ENCODE measurements around the gene CYLD.

Gene CYLD

GRCh38 chr16:50719401-50720337 lies 22.2 kb upstream of the CYLD start:
- Mint-ChIP-seq H3K36me3 (ENCODE audit: low read depth) (peaks cover 44% of the 10 kb centered on the region), H3K27ac (no peak overlapping the region), H3K27me3 (ENCODE audit: low read depth) (no peaks in the 10 kb centered on the region), H3K4me3 (no peak overlapping the region), H3K4me1 (ENCODE audit: low read depth) (peaks cover 36% of the 10 kb centered on the region), H3K9me3 (peaks cover 20% of the 10 kb centered on the region)

- no peak overlapping the region for H3K4me3 Mint-ChIP-seq
Observed at GRCh38 chr16:50721549-50722404, 20.1 kb upstream of the CYLD start.

GRCh38 chr16:50722405-50722737 lies 19.5 kb upstream of the CYLD start:
- Mint-ChIP-seq H3K36me3 (ENCODE audit: low read depth) (peaks cover 47% of the 10 kb centered on the region), H3K4me3 (no peak overlapping the region), H3K4me1 (ENCODE audit: low read depth) (peaks cover 30% of the 10 kb centered on the region), H3K27ac (peak overlapping the region; percentile 21), H3K9me3 (peaks cover 28% of the 10 kb centered on the region), H3K27me3 (ENCODE audit: low read depth) (no peaks in the 10 kb centered on the region)

More at GRCh38 chr16:50721549-50722404, 20.1 kb upstream of the CYLD start:
- H3K9me3 Mint-ChIP-seq = peaks cover 28% of the 10 kb centered on the region
- no peaks in the 10 kb centered on the region for H3K27me3 Mint-ChIP-seq (ENCODE audit: low read depth)
- H3K27ac Mint-ChIP-seq = peak overlapping the region; percentile 21
- H3K36me3 Mint-ChIP-seq (ENCODE audit: low read depth) = peaks cover 48% of the 10 kb centered on the region
- peaks cover 34% of the 10 kb centered on the region for H3K4me1 Mint-ChIP-seq (ENCODE audit: low read depth)

- peaks cover 27% of the 10 kb centered on the region for H3K4me1 Mint-ChIP-seq (ENCODE audit: low read depth)
- H3K27ac Mint-ChIP-seq = no peak overlapping the region
- no peaks in the 10 kb centered on the region for H3K27me3 Mint-ChIP-seq (ENCODE audit: low read depth)
- H3K9me3 Mint-ChIP-seq = peaks cover 28% of the 10 kb centered on the region
- peaks cover 46% of the 10 kb centered on the region for H3K36me3 Mint-ChIP-seq (ENCODE audit: low read depth)
- H3K4me3 Mint-ChIP-seq = no peak overlapping the region
Observed at GRCh38 chr16:50722960-50723359, 18.9 kb upstream of the CYLD start.

- Mint-ChIP-seq H3K27me3 (ENCODE audit: low read depth) (no peaks in the 10 kb centered on the region), H3K36me3 (ENCODE audit: low read depth) (peaks cover 42% of the 10 kb centered on the region), H3K27ac (no peak overlapping the region), H3K4me1 (ENCODE audit: low read depth) (peaks cover 20% of the 10 kb centered on the region), H3K4me3 (no peak overlapping the region), H3K9me3 (peaks cover 28% of the 10 kb centered on the region)
Observed at GRCh38 chr16:50724306-50724705, 17.6 kb upstream of the CYLD start.

GRCh38 chr16:50731130-50731988 lies 10.5 kb upstream of the CYLD start:
- Mint-ChIP-seq H3K4me3 (no peak overlapping the region), H3K4me1 (ENCODE audit: low read depth) (peaks cover 22% of the 10 kb centered on the region), H3K27ac (peak overlapping the region; percentile 73), H3K27me3 (ENCODE audit: low read depth) (no peaks in the 10 kb centered on the region), H3K9me3 (no peaks in the 10 kb centered on the region), H3K36me3 (ENCODE audit: low read depth) (peaks cover 21% of the 10 kb centered on the region)

- Mint-ChIP-seq H3K27ac (peak overlapping the region; percentile 73), H3K27me3 (ENCODE audit: low read depth) (no peaks in the 10 kb centered on the region), H3K9me3 (no peaks in the 10 kb centered on the region), H3K4me3 (peak overlapping the region; percentile 25), H3K36me3 (ENCODE audit: low read depth) (peaks cover 23% of the 10 kb centered on the region), H3K4me1 (ENCODE audit: low read depth) (peaks cover 24% of the 10 kb centered on the region)
Observed at GRCh38 chr16:50731989-50732832, 9.7 kb upstream of the CYLD start.

GRCh38 chr16:50733468-50733867 lies 8.4 kb upstream of the CYLD start:
- Mint-ChIP-seq H3K27ac (no peak overlapping the region), H3K4me3 (no peak overlapping the region), H3K4me1 (ENCODE audit: low read depth) (peaks cover 26% of the 10 kb centered on the region), H3K9me3 (no peaks in the 10 kb centered on the region), H3K27me3 (ENCODE audit: low read depth) (no peaks in the 10 kb centered on the region), H3K36me3 (ENCODE audit: low read depth) (peaks cover 23% of the 10 kb centered on the region)

- H3K4me1 Mint-ChIP-seq (ENCODE audit: low read depth) = peaks cover 31% of the 10 kb centered on the region
- no peaks in the 10 kb centered on the region for H3K27me3 Mint-ChIP-seq (ENCODE audit: low read depth)
- no peaks in the 10 kb centered on the region for H3K9me3 Mint-ChIP-seq
- no peak overlapping the region for H3K4me3 Mint-ChIP-seq
- no peak overlapping the region for H3K27ac Mint-ChIP-seq
- H3K36me3 Mint-ChIP-seq (ENCODE audit: low read depth) = peaks cover 30% of the 10 kb centered on the region
Observed at GRCh38 chr16:50735629-50736122, 6.2 kb upstream of the CYLD start.

- H3K4me3 Mint-ChIP-seq = no peak overlapping the region
- peaks cover 35% of the 10 kb centered on the region for H3K4me1 Mint-ChIP-seq (ENCODE audit: low read depth)
- no peaks in the 10 kb centered on the region for H3K9me3 Mint-ChIP-seq
- peaks cover 30% of the 10 kb centered on the region for H3K36me3 Mint-ChIP-seq (ENCODE audit: low read depth)
- no peak overlapping the region for H3K27ac Mint-ChIP-seq
- H3K27me3 Mint-ChIP-seq (ENCODE audit: low read depth) = no peaks in the 10 kb centered on the region
Observed at GRCh38 chr16:50736448-50736847, 5.4 kb upstream of the CYLD start.

GRCh38 chr16:50737420-50737959 lies 4.4 kb upstream of the CYLD start:
- H3K27me3 Mint-ChIP-seq (ENCODE audit: low read depth) = no peaks in the 10 kb centered on the region
- H3K4me1 Mint-ChIP-seq (ENCODE audit: low read depth) = peaks cover 29% of the 10 kb centered on the region
- H3K4me3 Mint-ChIP-seq = no peak overlapping the region
- H3K27ac Mint-ChIP-seq = no peak overlapping the region
- H3K9me3 Mint-ChIP-seq = no peaks in the 10 kb centered on the region
- peaks cover 26% of the 10 kb centered on the region for H3K36me3 Mint-ChIP-seq (ENCODE audit: low read depth)

- Mint-ChIP-seq H3K4me1 (ENCODE audit: low read depth) (peaks cover 32% of the 10 kb centered on the region), H3K36me3 (ENCODE audit: low read depth) (peaks cover 31% of the 10 kb centered on the region), H3K27me3 (ENCODE audit: low read depth) (no peaks in the 10 kb centered on the region), H3K27ac (peak overlapping the region; percentile 39), H3K4me3 (no peak overlapping the region), H3K9me3 (no peaks in the 10 kb centered on the region)
Observed at GRCh38 chr16:50739031-50739430, 2.9 kb upstream of the CYLD start.

GRCh38 chr16:50740736-50741135 lies 1.1 kb upstream of the CYLD start:
- Mint-ChIP-seq H3K27ac (peak overlapping the region; percentile 99), H3K9me3 (no peaks in the 10 kb centered on the region), H3K27me3 (ENCODE audit: low read depth) (no peaks in the 10 kb centered on the region), H3K4me3 (peak overlapping the region; percentile 86), H3K4me1 (ENCODE audit: low read depth) (peaks cover 40% of the 10 kb centered on the region), H3K36me3 (ENCODE audit: low read depth) (peaks cover 39% of the 10 kb centered on the region)

All from T-helper 1 cell treated with Interleukin-12 subunit alpha and Interleukin-12 subunit beta and Interleukin-4 antibody, amounts not matched to agents 30 μg/mL and 1 μg/mL, for 36 hours (primary cell).